Esophagus muscularis mucosa (tissue), 4 donors: ENCODE measurements around the gene SSTR5. TPM values are rescaled to one million over a fixed set of nuclear protein-coding genes. Genes with fewer than 3 reads are reported as not detected.

ENCODE experiments used
- DNase-seq: peaks from one replicate; pipeline ENCODE4 v3.0.0-alpha.2; 2017; ENCODE audit errors: extremely low spot score
- H3K27ac ChIP-seq, 4 donors: fragments of 200-600 bp; sonication (generic); replicated peaks in 1 of 4; 1 replicate in 3 of 4; 2 replicates in 1 of 4; pipeline ENCODE4 v1.5.1; 2016 to 2019; ENCODE audit warnings: mild to moderate bottlenecking in 1 of 4
- H3K27me3 ChIP-seq, 4 donors: fragments of 200-600 bp; sonication (generic); one replicate each; pipeline versions ENCODE4 v1.5.1 to v1.6.0; 2016 to 2019
- H3K36me3 ChIP-seq, 4 donors: fragments of 200-600 bp; sonication (generic); one replicate each; pipeline ENCODE4 v1.5.1; 2016 to 2019
- H3K4me1 ChIP-seq, 4 donors: fragments of 200-600 bp; sonication (generic); one replicate each; pipeline ENCODE4 v1.5.1; 2016 to 2019
- H3K4me3 ChIP-seq, 4 donors: fragments of 200-600 bp; sonication (generic); 1 replicate in 2 of 4; 2 replicates in 2 of 4; pipeline ENCODE4 v1.5.1; 2016 to 2019; ENCODE audit warnings: mild to moderate bottlenecking in 4 of 4, moderate library complexity in 1 of 4
- H3K9me3 ChIP-seq, 4 donors: fragments of 200-600 bp; sonication (generic); 1 replicate in 3 of 4; 2 replicates in 1 of 4; pipeline ENCODE4 v1.5.1; 2016 to 2019
- EP300 ChIP-seq: sonication (generic); formaldehyde crosslinking; IDR thresholded peaks from one replicate; pipeline ENCODE4 v1.6.1; 2017; ENCODE audit warnings: antibody characterized with exemption
- POLR2A ChIP-seq: fragments of 450-650 bp; IDR thresholded peaks from one replicate; pipeline ENCODE4 v1.6.1; 2017; ENCODE audit warnings: antibody characterized with exemption, moderate library complexity, mild to moderate bottlenecking, low read depth
- POLR2AphosphoS5 ChIP-seq, 2 donors: sonication (generic); formaldehyde crosslinking; IDR thresholded peaks; one replicate each; pipeline ENCODE4 v1.6.1; 2017; ENCODE audit warnings: antibody characterized with exemption in 2 of 2
- WGBS: methylation state at CpG from one replicate; pipeline ENCODE4 v1.1.5; 2018; 5-methylcytosine and 5-hydroxymethylcytosine counted together
- intact Hi-C: fragments of 100-400 bp; cut with DNase I; formaldehyde crosslinking; loops from one replicate; pipeline ENCODE4 v1.15.1; 2023
- total RNA-seq, 4 donors: library from RNA; depleted of rRNA; stranded (reverse); fragments of >200 nt; gene quantifications; one replicate each; pipeline versions ENCODE4 v1.1.0 to v1.2.1, GENCODE V29; 2016
- TF ChIP-seq, protein P1 (sequence below), 3 experiments: fragments of 200-600 bp in 2 of 3; fragments of 450-650 bp in 1 of 3; sonication (generic) in 2 of 3; IDR thresholded peaks; one replicate each; pipeline ENCODE4 v1.5.1; 2017 to 2019; ENCODE audit warnings: antibody characterized with exemption in 3 of 3, mild to moderate bottlenecking in 2 of 3, moderate library complexity in 1 of 3

The SSTR5 gene
- total RNA-seq, 4 donors from 2014 or later: not detected

DNA sequence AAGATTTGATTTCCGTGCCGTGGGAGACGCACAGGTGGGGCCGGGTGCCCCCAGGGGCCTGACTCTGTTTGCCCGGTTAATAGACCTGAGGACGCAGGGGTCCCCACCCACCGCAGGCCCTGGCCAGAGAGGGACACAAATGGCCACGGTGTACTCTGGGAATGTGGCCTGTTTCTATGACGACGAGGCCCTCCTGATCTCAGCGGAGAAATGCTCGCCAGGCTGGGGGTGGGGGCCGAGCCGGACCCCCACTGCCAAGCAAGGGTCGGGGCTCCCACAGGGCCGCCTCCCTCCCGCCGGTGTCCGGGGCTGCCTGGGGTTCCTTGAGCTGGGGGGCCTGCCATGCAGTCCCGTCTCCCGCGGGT is 48.0 kb downstream of the SSTR5 start:
- TF ChIP-seq EP300: no peak
- no peak for TF ChIP-seq POLR2A
- TF ChIP-seq, protein P1, sequence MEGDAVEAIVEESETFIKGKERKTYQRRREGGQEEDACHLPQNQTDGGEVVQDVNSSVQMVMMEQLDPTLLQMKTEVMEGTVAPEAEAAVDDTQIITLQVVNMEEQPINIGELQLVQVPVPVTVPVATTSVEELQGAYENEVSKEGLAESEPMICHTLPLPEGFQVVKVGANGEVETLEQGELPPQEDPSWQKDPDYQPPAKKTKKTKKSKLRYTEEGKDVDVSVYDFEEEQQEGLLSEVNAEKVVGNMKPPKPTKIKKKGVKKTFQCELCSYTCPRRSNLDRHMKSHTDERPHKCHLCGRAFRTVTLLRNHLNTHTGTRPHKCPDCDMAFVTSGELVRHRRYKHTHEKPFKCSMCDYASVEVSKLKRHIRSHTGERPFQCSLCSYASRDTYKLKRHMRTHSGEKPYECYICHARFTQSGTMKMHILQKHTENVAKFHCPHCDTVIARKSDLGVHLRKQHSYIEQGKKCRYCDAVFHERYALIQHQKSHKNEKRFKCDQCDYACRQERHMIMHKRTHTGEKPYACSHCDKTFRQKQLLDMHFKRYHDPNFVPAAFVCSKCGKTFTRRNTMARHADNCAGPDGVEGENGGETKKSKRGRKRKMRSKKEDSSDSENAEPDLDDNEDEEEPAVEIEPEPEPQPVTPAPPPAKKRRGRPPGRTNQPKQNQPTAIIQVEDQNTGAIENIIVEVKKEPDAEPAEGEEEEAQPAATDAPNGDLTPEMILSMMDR (IDR thresholded peaks at IDR 0.05): no peak
- no peak for TF ChIP-seq POLR2AphosphoS5 (IDR thresholded peaks at IDR 0.05)
- no peak overlapping the region for H3K27ac ChIP-seq
- H3K36me3 ChIP-seq: no peaks in the 10 kb centered on the region
- H3K27me3 ChIP-seq: peaks cover 0 to 34% (median 0%) of the 10 kb centered on the region in 4 donors
- intact Hi-C loops: no loop called here
- no peaks in the 10 kb centered on the region for H3K9me3 ChIP-seq
- DNase-seq: no peak
- H3K4me1 ChIP-seq: peaks cover 0 to 7% (median 5%) of the 10 kb centered on the region in 4 donors
- no peak overlapping the region for H3K4me3 ChIP-seq
- WGBS: 74% methylated on average over 21 of the region's 22 CpGs

DNA sequence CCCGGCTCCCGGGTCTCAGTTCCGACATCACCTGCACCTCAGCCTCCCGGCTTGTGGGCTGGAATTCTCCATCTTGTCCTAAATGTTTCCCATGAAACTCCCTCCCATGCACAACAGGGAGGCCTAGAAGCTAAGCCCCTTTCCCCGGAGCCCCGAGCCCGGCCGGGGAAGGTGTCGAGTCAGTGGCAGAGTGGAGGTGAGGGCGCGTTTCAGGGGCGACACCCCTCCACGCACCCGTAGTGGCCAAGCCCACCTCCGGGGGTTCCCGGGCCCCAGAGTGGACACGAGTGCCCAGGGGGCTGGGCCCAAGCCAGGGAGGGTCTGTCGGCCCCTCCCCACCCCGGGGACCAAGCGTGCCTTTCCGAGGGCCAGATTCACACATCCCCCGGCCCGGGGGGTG is 48.5 kb downstream of the SSTR5 start:
- no peaks in the 10 kb centered on the region for H3K36me3 ChIP-seq
- H3K27ac ChIP-seq: no peak overlapping the region
- H3K4me3 ChIP-seq: no peak overlapping the region
- H3K27me3 ChIP-seq: peaks cover 0 to 34% (median 0%) of the 10 kb centered on the region in 4 donors
- no peak for DNase-seq
- intact Hi-C loops: no loop called here
- 77% methylated on average over 17 of the region's 23 CpGs for WGBS
- no peak for TF ChIP-seq POLR2A
- TF ChIP-seq, protein P1 (IDR thresholded peaks at IDR 0.05): no peak
- no peak for TF ChIP-seq EP300
- no peak for TF ChIP-seq POLR2AphosphoS5 (IDR thresholded peaks at IDR 0.05)
- peaks cover 0 to 10% (median 9%) of the 10 kb centered on the region in 4 donors for H3K4me1 ChIP-seq
- H3K9me3 ChIP-seq: no peaks in the 10 kb centered on the region

DNA sequence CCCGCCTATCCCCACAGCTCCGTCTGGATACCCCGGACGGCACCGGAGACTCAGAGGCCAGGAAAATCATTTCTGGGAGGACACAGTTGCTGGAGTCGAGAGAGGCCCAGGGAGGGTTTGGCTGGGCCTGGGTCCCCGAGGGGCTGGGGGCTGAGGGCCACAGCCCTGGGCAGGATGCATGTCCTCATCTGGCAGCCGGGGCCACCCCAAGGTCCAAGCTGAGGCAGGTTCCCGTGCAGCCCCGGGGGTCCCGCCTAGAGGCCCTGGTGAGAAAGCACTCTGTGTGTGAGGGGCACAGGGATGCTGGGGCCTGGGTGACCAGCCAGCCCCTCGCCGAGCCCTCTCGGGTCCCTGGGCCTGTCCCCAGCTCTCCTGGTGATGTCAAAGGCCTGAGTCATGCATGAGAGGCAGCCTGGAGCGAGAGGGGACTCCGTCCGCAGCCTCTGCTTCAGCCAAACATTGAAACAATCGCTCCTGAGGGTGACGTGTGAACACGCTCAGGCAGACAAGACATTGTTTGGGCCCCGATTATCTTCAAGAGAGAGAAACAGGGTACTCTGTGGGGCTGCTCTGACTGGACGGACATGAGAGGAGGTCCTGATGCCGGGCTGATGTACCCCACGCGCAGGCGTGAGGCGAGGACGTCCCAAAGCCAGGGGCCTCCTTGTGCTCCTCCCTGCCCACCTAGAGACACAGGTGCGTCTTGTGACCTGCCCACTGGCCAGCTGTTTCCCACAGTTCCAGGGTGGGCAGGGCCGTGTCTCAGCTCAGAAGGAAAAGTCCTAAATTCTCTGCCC is 49.3 kb downstream of the SSTR5 start:
- Histone ChIP-seq H3K4me1 (peaks cover 0 to 10% (median 9%) of the 10 kb centered on the region in 4 donors), H3K9me3 (no peaks in the 10 kb centered on the region), H3K27me3 (peaks cover 0 to 31% (median 0%) of the 10 kb centered on the region in 4 donors), H3K36me3 (no peaks in the 10 kb centered on the region), H3K27ac (no peak overlapping the region), H3K4me3 (no peak overlapping the region)
- TF ChIP-seq POLR2AphosphoS5 (IDR thresholded peaks at IDR 0.05) (no peak), EP300 (no peak), POLR2A (no peak)
- TF ChIP-seq, protein P1 (IDR thresholded peaks at IDR 0.05): no peak
- WGBS: 78% methylated on average over 16 of the region's 30 CpGs
- DNase-seq: no peak
- intact Hi-C loops: no loop called here

DNA sequence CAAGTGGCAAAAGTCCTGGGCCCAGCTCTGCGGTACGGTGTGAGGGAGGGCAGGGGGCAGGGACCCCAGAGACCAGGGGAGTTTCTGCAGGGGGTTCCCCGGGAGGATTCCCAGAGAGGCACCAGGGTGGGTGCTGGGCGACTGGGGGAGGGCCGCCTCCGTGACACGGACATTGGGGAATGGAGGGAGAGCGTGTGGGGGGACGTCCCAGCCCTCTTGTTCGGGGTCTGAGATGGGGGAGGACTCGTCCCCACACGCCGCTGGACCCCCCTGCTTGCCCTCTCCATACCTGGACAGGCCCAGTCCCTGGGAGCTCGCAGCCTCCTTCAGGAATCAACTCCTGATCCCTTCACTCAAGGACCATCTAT is 49.8 kb downstream of the SSTR5 start:
- intact Hi-C loops: no loop called here
- H3K27ac ChIP-seq: no peak overlapping the region
- no peaks in the 10 kb centered on the region for H3K9me3 ChIP-seq
- peaks cover 0 to 10% (median 9%) of the 10 kb centered on the region in 4 donors for H3K4me1 ChIP-seq
- TF ChIP-seq POLR2A (no peak), EP300 (no peak), POLR2AphosphoS5 (IDR thresholded peaks at IDR 0.05) (no peak)
- TF ChIP-seq, protein P1 (IDR thresholded peaks at IDR 0.05): no peak
- DNase-seq: no peak
- H3K4me3 ChIP-seq: no peak overlapping the region
- WGBS: 90% methylated on average over 13 of the region's 14 CpGs
- peaks cover 0 to 25% (median 0%) of the 10 kb centered on the region in 4 donors for H3K27me3 ChIP-seq
- H3K36me3 ChIP-seq: no peaks in the 10 kb centered on the region
